B cell (primary cell): Measurements from ENCODE around the gene ENOPH1. TPM values are rescaled to one million over a fixed set of nuclear protein-coding genes. Genes with fewer than 3 reads are reported as not detected.
A peak's percentile ranks its signal among the peaks of the same experiment; 100 is the strongest.

ENCODE experiments used
- ATAC-seq: fragments of 200-7000 bp; cut with Tn5 transposase; one replicate; pipeline ENCODE4 v1.10.0; 2021; ENCODE audit warnings: low read depth, mild to moderate bottlenecking, moderate number of reproducible peaks, moderate library complexity
- CTCF ChIA-PET: fragments of 350-600 bp; sonication (Branson Sonifier 250); formaldehyde crosslinking; loops from one replicate; lab custom pipeline; 2021; ENCODE audit warnings: antibody characterized with exemption, inconsistent platforms; lab: Charles Lee
- POLR2A ChIA-PET: fragments of 350-600 bp; sonication (Branson Sonifier 250); formaldehyde crosslinking; loops from one replicate; lab custom pipeline; 2021; ENCODE audit warnings: antibody characterized with exemption; lab: Charles Lee
- DNase-seq: peaks from one replicate; pipeline ENCODE4 v3.0.0; 2013
- H2AFZ ChIP-seq: 2 replicates; pipeline ENCODE4 v1.6.1; 2012; ENCODE audit warnings: mild to moderate bottlenecking, low read depth, low read length; ENCODE audit not compliant: insufficient read depth, poor library complexity, severe bottlenecking
- H3K27ac ChIP-seq, 2 donors: 1 replicate in 1 of 2; 2 replicates in 1 of 2; pipeline ENCODE4 v1.5.1; 2012 to 2013; ENCODE audit warnings: low read length in 2 of 2, mild to moderate bottlenecking in 2 of 2, moderate library complexity in 1 of 2
- H3K27me3 ChIP-seq, 4 experiments: fragments of 200-600 bp in 1 of 4; sonication (generic) in 1 of 4; replicated peaks in 1 of 4; 1 replicate in 2 of 4; 2 replicates in 2 of 4; pipeline versions ENCODE4 v1.6.1 to v1.7.0; 2013 to 2016; ENCODE audit warnings: low read length in 3 of 4, mild to moderate bottlenecking in 2 of 4, mixed read lengths in 1 of 4, moderate library complexity in 1 of 4; ENCODE audit not compliant: insufficient read depth in 4 of 4, control insufficient read depth in 3 of 4; ENCODE audit errors: control extremely low read depth in 1 of 4
- H3K36me3 ChIP-seq, 2 experiments: replicated peaks in 1 of 2; 1 replicate in 1 of 2; 2 replicates in 1 of 2; pipeline versions ENCODE4 v1.6.1 to v1.7.1; 2013; ENCODE audit warnings: low read length in 1 of 2; ENCODE audit not compliant: insufficient read depth in 2 of 2, control insufficient read depth in 1 of 2; ENCODE audit errors: control extremely low read depth in 1 of 2, extremely low read depth in 1 of 2
- H3K4me1 ChIP-seq, 2 donors: fragments of 200-600 bp in 1 of 2; sonication (generic) in 1 of 2; 1 replicate in 1 of 2; 2 replicates in 1 of 2; pipeline versions ENCODE4 v1.5.1 to v1.6.1; 2013 to 2017; ENCODE audit warnings: low read length in 2 of 2; ENCODE audit not compliant: control insufficient read depth in 2 of 2, insufficient read depth in 2 of 2
- H3K4me2 ChIP-seq: replicated peaks from 2 replicates; pipeline ENCODE3; 2012; ENCODE audit warnings: mild to moderate bottlenecking, low read depth, low read length; ENCODE audit not compliant: poor library complexity, severe bottlenecking
- H3K4me3 ChIP-seq, 5 experiments: fragments of 200-600 bp in 1 of 5; sonication (generic) in 1 of 5; 1 replicate in 3 of 5; 2 replicates in 2 of 5; pipeline versions ENCODE4 v1.5.1 to v1.7.0; 2011 to 2016; ENCODE audit warnings: low read length in 4 of 5, mild to moderate bottlenecking in 4 of 5, low read depth in 2 of 5, control low read depth in 1 of 5, moderate library complexity in 1 of 5; ENCODE audit not compliant: insufficient read depth in 1 of 5; ENCODE audit errors: control extremely low read depth in 1 of 5, extremely low read depth in 1 of 5
- H3K79me2 ChIP-seq: fragments of 200-600 bp; sonication (generic); one replicate; pipeline ENCODE4 v1.6.0; 2016; ENCODE audit warnings: low read length; ENCODE audit not compliant: control insufficient read depth, insufficient read depth
- H3K9ac ChIP-seq: fragments of 200-600 bp; sonication (generic); 2 replicates; pipeline ENCODE4 v1.6.1; 2017; ENCODE audit warnings: mild to moderate bottlenecking, low read length, moderate library complexity
- H3K9me3 ChIP-seq, 3 donors: one replicate each; pipeline versions ENCODE4 v1.6.1 to v1.7.1; 2013; ENCODE audit warnings: low read length in 2 of 3; ENCODE audit not compliant: control insufficient read depth in 2 of 3, insufficient read depth in 1 of 3; ENCODE audit errors: control extremely low read depth in 1 of 3
- H4K20me1 ChIP-seq: 2 replicates; pipeline ENCODE4 v1.6.0; 2012; ENCODE audit warnings: mild to moderate bottlenecking, low read length; ENCODE audit not compliant: insufficient read depth, control insufficient read depth, poor library complexity, severe bottlenecking
- H3K27ac Mint-ChIP-seq: one replicate; pipeline ENCODE4 v1.8.0; 2021; ENCODE audit warnings: mixed read lengths
- H3K27me3 Mint-ChIP-seq: one replicate; pipeline ENCODE4 v1.8.0; 2021; ENCODE audit warnings: mixed read lengths
- H3K4me1 Mint-ChIP-seq: one replicate; pipeline ENCODE4 v1.8.0; 2021; ENCODE audit warnings: mixed read lengths
- H3K4me3 Mint-ChIP-seq: one replicate; pipeline ENCODE4 v1.8.0; 2021; ENCODE audit warnings: mixed read lengths
- H3K9me3 Mint-ChIP-seq: one replicate; pipeline ENCODE4 v1.8.0; 2022; ENCODE audit warnings: mixed read lengths; ENCODE audit not compliant: insufficient read depth
- EZH2 ChIP-seq: IDR thresholded peaks from 2 replicates; pipeline ENCODE4 v1.6.1; 2012; ENCODE audit warnings: borderline replicate concordance, low read depth, mild to moderate bottlenecking, moderate library complexity, low read length; ENCODE audit not compliant: insufficient read depth, poor library complexity, severe bottlenecking
- WGBS: methylation state at CpG from one replicate; pipeline ENCODE4 v1.1.5; 2013; ENCODE audit warnings: missing lambda C conversion rate; ENCODE audit not compliant: insufficient coverage; 5-methylcytosine and 5-hydroxymethylcytosine counted together
- intact Hi-C: fragments of 100-400 bp; cut with micrococcal nuclease; formaldehyde crosslinking; loops from one replicate; pipeline ENCODE4 v1.10.0; 2022
- polyA plus RNA-seq: library from polyadenylated mRNA; depleted of rRNA; stranded (reverse); fragments of >200 nt; gene quantifications from 2 replicates; pipeline ENCODE4 v1.2.3, GENCODE V29; 2012
- total RNA-seq, 2 donors: library from RNA; stranded (reverse); fragments of 120-200 nt in 1 of 2; gene quantifications; 1 replicate in 1 of 2; 2 replicates in 1 of 2; pipeline versions ENCODE4 v1.2.3 to v1.2.4, GENCODE V29; 2013 to 2022
- TF ChIP-seq, protein P1 (sequence below): fragments of 200-600 bp; IDR thresholded peaks from one replicate; pipeline ENCODE4 v1.8.0; 2022; ENCODE audit warnings: antibody characterized with exemption, mild to moderate bottlenecking

Gene ENOPH1
- total and polyA plus RNA-seq, 2 donors (not counting 1 experiment from before 2014, with no cell fraction given), result 10.9 to 20.2 TPM

DNA sequence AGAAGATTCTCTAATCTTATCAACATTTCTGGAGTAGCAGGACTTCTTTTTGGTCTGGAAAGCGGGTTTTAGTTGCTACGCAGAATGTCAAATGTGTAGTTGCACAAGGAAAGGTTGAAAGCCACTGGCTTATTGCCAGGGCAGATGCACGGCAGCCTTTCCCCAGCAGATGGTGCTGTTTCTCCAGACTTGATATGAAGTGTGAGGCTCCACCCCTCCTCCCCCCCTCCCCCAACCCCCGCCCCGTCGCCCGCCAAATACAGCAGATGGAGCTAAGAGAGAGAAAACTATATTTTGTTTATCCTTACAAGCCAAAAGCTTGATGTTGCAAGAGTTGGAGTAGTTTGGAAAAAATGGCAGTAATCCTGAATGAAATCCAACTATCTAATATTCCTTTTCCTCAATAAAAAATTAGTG lies 32.0 kb downstream of the ENOPH1 start:
- Histone ChIP-seq H3K27me3 (no peaks in the 10 kb centered on the region), H3K79me2 (no peaks in the 10 kb centered on the region), H3K36me3 (peaks cover 0 to 26% of the 10 kb centered on the region in 2 experiments), H3K4me1 (peaks cover 5 to 8% of the 10 kb centered on the region in 2 donors), H2AFZ (no peak overlapping the region), H4K20me1 (no peaks in the 10 kb centered on the region), H3K4me2 (no peak overlapping the region), H3K9me3 (no peaks in the 10 kb centered on the region), H3K27ac (no peak overlapping the region), H3K4me3 (no peak overlapping the region), H3K9ac (no peak overlapping the region)
- Mint-ChIP-seq H3K4me3 (no peak overlapping the region), H3K27ac (no peak overlapping the region), H3K4me1 (peaks cover 25% of the 10 kb centered on the region), H3K9me3 (no peaks in the 10 kb centered on the region), H3K27me3 (no peaks in the 10 kb centered on the region)
- DNase-seq (peak; percentile 86), ATAC-seq (peak; percentile 98)
- ChIA-PET POLR2A (no interaction called here), CTCF (interaction anchor here (1.0 kb wide), 2 partner anchors 22 to 798 kb away, joined by 3 read pairs; no protein-coding TSS in a partner anchor)
- TF ChIP-seq EZH2, result no peak
- TF ChIP-seq, protein P1, sequence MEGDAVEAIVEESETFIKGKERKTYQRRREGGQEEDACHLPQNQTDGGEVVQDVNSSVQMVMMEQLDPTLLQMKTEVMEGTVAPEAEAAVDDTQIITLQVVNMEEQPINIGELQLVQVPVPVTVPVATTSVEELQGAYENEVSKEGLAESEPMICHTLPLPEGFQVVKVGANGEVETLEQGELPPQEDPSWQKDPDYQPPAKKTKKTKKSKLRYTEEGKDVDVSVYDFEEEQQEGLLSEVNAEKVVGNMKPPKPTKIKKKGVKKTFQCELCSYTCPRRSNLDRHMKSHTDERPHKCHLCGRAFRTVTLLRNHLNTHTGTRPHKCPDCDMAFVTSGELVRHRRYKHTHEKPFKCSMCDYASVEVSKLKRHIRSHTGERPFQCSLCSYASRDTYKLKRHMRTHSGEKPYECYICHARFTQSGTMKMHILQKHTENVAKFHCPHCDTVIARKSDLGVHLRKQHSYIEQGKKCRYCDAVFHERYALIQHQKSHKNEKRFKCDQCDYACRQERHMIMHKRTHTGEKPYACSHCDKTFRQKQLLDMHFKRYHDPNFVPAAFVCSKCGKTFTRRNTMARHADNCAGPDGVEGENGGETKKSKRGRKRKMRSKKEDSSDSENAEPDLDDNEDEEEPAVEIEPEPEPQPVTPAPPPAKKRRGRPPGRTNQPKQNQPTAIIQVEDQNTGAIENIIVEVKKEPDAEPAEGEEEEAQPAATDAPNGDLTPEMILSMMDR, result peak; percentile 87
- intact Hi-C loops, result loop anchor here (1.0 to 5.0 kb wide), 4 partner anchors 33 to 1178 kb away; no protein-coding TSS in a partner anchor
- WGBS, result 70% methylated on average over 2 of the region's 7 CpGs

GRCh38 chr4:82463221-82463620 lies 32.8 kb downstream of the ENOPH1 start:
- Histone ChIP-seq H4K20me1 (no peaks in the 10 kb centered on the region), H3K36me3 (peaks cover 0 to 18% of the 10 kb centered on the region in 2 experiments), H3K9ac (no peak overlapping the region), H3K27me3 (no peaks in the 10 kb centered on the region), H3K79me2 (no peaks in the 10 kb centered on the region), H3K4me1 (peaks cover 5 to 8% of the 10 kb centered on the region in 2 donors), H3K9me3 (no peaks in the 10 kb centered on the region), H3K4me2 (no peak overlapping the region), H3K4me3 (no peak overlapping the region), H2AFZ (no peak overlapping the region), H3K27ac (no peak overlapping the region)
- intact Hi-C loops, result loop anchor here (2.0 to 5.0 kb wide), 2 partner anchors 379 to 820 kb away; no protein-coding TSS in a partner anchor
- H3K27me3 Mint-ChIP-seq, result no peaks in the 10 kb centered on the region
- H3K27ac Mint-ChIP-seq, result peak overlapping the region; percentile 18
- H3K4me3 Mint-ChIP-seq, result no peak overlapping the region
- ATAC-seq (no peak), DNase-seq (peak; percentile 7)
- ChIA-PET POLR2A (no interaction called here), CTCF (no interaction called here)
- H3K9me3 Mint-ChIP-seq, result no peaks in the 10 kb centered on the region
- 89% methylated on average over 1 of the region's 1 CpG for WGBS
- H3K4me1 Mint-ChIP-seq, result peaks cover 25% of the 10 kb centered on the region
- no peak for TF ChIP-seq EZH2
- TF ChIP-seq, protein P1, result no peak
